Measurements from ENCODE around the gene RARB.

Gene RARB

DNA sequence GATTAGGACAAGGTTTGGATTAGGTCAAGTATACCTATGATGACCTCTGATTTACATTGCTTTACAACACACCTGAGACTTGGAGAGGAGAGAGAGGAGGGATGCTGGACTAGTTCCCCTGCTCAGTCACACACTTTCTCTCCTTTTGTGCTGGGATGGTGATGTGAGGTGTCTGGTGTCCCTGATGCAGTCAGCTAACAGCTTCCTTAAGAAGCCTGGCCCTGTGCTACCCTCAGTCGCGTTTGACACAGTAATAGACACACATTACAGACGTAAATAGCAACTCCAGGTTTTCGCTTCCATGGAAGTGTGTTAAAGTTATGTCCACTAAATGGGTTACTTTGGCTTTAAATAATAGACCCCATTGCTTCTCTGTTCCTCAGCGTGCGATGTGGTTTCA is 58.9 kb downstream of the RARB start:
- TF ChIP-seq CTCF (conservative IDR thresholded peaks at IDR 0.05; ENCODE audit: low read depth, low read length): no peak
- no peak for DNase-seq (ENCODE audit: low read depth)
- H3K4me3 ChIP-seq (ENCODE audit: low read length): no peak overlapping the region

GRCh38 chr3:25489858-25490593 is 62.0 kb downstream of the RARB start:
- no peak for DNase-seq (ENCODE audit: low read depth)
- no peak overlapping the region for H3K4me3 ChIP-seq (ENCODE audit: low read length)
- TF ChIP-seq CTCF (conservative IDR thresholded peaks at IDR 0.05; ENCODE audit: low read depth, low read length): no peak

DNA sequence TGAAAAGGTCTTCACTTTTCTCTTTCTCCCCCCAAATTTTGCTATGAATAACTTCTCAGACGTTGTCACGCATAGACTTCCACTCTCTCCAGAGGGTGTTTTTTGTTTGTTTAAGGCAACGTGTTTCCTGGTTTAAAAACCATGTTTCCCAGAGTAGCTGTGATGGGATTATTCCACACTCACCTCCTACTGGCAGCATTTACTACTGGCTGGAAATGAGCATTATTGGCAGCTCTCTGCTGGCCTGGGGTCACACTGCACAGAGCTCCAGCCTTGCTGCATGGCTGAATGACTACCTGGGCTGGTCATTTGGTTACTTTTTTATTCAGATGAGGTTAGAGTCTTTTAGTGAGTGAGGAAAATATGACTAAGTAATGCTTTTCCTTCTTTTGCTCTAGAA is 65.2 kb downstream of the RARB start:
- H3K4me3 ChIP-seq (ENCODE audit: low read length): no peak overlapping the region
- DNase-seq (ENCODE audit: low read depth): no peak
- TF ChIP-seq CTCF (conservative IDR thresholded peaks at IDR 0.05; ENCODE audit: low read depth, low read length): peak; percentile 32

- no peak overlapping the region for H3K4me3 ChIP-seq (ENCODE audit: low read length)
- TF ChIP-seq CTCF (conservative IDR thresholded peaks at IDR 0.05; ENCODE audit: low read depth, low read length): no peak
- peak; percentile 91 for DNase-seq (ENCODE audit: low read depth)
Measured at GRCh38 chr3:25493786-25494185, 65.7 kb downstream of the RARB start.

DNA sequence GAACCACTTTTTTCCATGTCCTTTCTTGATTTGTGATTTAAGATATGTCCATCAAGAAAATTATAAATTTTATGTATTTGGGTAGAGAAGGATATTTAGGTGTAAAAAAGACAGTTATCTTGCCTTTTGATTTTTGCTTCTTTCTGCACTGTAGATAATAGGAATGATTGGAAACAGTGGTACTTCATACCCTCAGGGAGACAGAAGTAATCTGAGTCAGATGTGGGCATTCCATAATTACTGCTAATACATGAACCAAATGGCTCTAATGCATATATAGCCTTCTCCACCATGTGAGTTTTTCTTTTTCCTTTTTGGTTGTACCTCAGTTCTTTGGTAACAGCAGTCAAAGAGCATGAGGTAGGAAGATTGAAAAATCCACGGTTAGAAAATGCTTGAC is 67.2 kb downstream of the RARB start:
- no peak for DNase-seq (ENCODE audit: low read depth)
- no peak for TF ChIP-seq CTCF (conservative IDR thresholded peaks at IDR 0.05; ENCODE audit: low read depth, low read length)
- no peak overlapping the region for H3K4me3 ChIP-seq (ENCODE audit: low read length)

GRCh38 chr3:25495726-25496253 is 67.7 kb downstream of the RARB start:
- no peak for TF ChIP-seq CTCF (conservative IDR thresholded peaks at IDR 0.05; ENCODE audit: low read depth, low read length)
- no peak overlapping the region for H3K4me3 ChIP-seq (ENCODE audit: low read length)
- DNase-seq (ENCODE audit: low read depth): peak; percentile 77

GRCh38 chr3:25497096-25497495 is 69.0 kb downstream of the RARB start:
- no peak for TF ChIP-seq CTCF (conservative IDR thresholded peaks at IDR 0.05; ENCODE audit: low read depth, low read length)
- H3K4me3 ChIP-seq (ENCODE audit: low read length): no peak overlapping the region
- DNase-seq (ENCODE audit: low read depth): no peak
